ENCODE measurements around the gene RBMS3.

RBMS3 gene

DNA sequence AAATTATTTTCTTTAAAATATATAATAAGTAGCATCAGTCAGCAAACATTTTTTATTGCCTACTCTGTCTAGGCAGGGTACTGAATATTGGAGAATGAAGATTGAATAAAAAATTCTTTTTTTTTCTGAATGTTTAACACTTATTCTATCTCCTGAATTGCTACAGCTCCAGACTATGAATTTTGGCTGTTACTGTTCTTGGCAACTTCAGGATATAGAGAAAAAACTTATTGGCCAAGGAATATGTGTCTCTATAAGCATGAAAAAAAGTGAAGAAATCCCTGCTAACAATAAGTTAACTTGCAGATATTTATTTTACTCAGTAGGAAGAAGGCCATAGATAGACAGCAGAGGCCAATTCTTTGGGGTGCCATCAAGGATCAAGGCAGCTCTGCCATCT is 309.6 kb downstream of the RBMS3 start:
- no peak for DNase-seq

DNA sequence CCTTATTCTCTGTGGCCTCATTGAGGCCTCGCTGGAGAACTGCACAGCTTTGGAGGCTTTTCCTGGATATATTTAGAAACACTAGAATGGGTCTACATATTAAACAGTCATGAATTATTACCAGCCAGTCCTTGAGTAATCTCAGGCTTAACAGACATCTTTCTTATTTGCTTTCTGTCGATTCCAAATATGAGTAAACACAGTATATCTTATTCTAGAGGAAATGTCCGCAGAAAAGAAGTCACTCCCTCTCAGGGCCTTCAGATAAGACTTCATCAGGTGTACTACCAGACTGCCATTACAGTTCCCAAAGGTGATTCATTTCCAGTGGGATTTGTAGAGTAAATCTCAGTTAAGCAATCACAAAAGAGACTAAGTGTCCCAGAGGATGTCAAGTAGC is 310.7 kb downstream of the RBMS3 start:
- no peak for DNase-seq

DNA sequence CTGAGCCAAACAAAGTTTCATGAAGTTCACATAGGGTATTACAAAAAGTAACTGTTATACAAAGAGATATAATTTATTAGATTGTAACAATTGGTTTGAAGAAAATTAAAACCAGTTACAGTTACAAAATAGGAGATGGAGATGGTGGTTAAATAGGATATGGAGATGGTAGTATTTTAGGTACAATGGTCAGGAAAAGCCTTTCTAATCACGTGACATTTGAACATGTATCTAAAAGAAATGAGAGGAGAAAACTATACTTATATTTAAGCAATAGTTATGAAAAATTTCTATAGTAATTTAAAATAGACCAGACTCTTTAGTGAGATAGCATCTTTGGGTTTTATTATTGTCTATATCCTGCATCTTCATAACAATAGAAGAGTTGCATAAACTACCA is 312.9 kb downstream of the RBMS3 start:
- DNase-seq = no peak

DNA sequence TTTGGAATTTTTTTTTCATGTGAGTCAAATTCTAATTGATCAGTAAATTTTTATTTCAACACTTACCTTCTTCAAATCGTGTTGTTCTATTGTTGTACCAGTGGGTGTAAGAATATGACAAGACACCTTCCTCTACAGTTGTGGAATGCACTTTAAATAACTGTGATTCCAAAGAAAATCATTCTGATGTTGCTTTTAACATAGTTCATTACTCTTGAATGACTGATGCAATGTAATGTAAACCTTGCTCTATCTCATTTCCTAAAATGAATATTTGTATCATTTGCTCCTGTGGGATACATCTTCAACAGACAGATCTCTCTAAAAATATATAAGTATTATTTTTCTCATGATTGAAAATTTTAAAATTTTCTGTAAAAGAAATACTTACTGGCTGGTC is 313.4 kb downstream of the RBMS3 start:
- no peak for DNase-seq

DNA sequence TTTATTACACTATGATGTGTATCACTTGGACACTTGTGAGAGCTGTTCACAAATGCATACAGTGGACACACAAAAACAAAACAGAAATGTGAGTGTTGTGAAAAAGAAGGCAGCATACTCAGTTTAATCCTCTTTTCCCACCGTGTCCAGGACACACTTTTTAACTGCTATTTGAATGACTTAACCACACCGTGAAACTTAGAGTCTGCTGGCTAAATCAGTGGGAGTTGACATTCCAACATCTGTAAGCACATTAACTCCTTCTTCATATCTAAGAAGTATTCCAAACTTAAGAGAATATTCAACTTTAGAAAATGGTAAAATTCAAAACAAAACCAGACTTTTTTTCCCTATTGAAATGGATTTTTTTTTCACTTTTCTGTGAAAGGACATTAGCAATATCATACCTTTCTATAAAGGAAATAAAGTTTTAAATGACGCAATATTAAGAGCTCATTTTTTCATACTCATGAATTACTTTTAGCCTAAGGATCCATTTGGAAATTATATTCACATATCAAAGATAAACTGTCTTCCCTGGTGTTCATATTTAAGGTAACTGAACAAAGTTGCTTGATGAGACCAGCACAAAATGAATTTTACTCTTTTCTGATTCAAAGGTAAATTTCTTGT is 316.6 kb downstream of the RBMS3 start:
- no peak for DNase-seq

- no peak for DNase-seq
Observed at GRCh38 chr3:29601861-29602585, 321.2 kb downstream of the RBMS3 start.

- DNase-seq = no peak
Observed at GRCh38 chr3:29605845-29606244, 325.0 kb downstream of the RBMS3 start.

GRCh38 chr3:29606416-29606815 is 325.5 kb downstream of the RBMS3 start:
- DNase-seq = no peak

DNA sequence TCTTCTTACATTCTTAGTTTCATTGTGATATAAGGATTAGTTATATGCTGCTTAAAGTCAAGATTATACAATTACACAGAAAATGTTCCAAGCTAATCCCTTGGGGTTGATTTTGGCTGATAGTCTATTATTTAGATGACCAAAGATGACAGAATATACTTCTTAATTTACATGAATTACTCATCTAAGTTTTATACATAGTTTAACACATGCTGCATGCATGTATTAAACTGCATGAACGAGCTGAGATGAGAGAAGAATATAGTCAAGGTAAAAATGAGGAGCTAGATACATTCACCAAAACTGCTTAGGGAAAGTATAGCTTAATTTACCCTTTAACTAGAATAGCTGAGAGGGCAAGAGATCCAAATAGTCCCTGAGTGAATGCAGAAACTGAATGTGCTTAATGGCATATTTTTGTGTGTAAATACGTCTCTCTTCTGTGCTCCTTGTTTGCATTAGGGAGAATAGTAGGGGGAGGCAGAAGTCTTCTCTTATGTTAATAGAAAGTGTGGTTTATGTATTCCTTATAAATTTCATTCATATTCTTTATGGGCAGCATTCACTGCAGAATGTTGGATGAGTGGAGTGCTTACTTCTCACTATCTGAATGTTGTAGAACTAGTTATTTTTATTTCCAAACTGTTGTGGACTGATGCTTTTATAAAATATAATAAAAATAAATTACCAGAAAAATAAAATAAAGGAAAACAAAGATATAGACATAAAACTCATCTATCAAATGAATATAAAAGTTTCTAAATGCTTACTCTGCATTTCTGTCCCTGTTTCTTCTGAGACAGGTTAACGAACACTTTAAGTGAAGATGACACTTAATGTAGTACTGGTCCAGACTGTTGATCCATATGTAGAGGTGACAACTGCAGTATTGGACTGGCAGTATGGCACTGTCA is 327.8 kb downstream of the RBMS3 start:
- no peak for DNase-seq

- no peak for DNase-seq
Observed at GRCh38 chr3:29609328-29609811, 328.5 kb downstream of the RBMS3 start.

DNA sequence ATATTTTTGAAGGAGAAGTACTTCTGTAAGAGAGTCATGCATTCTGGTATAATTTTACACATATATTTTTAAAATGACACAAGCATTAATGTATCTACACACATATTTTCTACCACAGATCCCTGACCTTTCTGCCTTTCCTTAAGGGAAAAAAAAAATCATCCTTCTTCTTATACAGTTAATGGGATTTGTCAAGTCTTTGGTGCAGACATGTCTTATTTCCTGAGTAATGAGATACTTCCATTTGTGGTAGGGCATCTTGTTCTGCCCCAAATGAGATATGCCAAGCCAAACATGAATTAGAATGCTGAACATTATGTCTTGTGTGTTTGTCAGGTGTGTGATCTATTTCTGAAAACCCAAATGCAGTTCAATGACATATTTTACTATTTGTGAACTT is 329.9 kb downstream of the RBMS3 start:
- no peak for DNase-seq

DNA sequence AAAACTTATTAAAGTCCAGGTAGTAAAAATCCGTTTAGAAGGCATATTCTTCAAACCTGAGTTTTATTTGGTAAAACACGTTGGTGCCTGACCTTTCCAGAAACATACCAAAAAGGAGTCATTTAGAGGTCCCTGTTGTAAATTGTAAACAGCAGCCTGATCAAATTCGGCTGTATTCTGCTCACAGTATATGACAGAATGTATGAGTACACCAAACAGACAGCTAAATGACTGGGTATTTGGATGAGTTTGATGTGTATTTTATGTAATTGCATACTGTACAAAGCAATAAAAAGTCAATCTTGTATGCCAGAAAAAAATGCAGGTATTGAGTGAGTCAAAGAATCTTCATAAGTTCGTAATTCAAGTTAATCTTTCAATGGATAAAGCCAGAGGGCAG is 330.4 kb downstream of the RBMS3 start:
- no peak for DNase-seq

DNA sequence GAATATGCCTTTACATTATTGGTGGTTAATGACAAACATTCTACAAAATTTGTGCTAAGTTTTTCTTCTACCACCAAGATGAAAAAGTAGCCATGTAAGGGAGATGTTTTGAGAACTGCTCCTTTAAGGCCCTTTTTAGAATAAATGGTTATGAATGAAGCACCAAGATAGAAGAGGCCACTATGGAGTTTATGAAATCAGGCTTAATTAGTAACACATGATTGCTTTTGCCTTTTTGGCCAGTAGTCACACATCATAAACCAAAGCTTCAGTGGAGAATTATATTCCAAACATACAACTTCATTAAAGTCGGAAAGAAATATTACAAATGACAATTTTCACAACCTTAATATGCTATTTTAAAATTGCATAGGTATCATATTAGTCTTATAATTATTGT is 331.7 kb downstream of the RBMS3 start:
- DNase-seq = no peak

- DNase-seq = no peak
Observed at GRCh38 chr3:29614954-29615353, 334.1 kb downstream of the RBMS3 start.

DNA sequence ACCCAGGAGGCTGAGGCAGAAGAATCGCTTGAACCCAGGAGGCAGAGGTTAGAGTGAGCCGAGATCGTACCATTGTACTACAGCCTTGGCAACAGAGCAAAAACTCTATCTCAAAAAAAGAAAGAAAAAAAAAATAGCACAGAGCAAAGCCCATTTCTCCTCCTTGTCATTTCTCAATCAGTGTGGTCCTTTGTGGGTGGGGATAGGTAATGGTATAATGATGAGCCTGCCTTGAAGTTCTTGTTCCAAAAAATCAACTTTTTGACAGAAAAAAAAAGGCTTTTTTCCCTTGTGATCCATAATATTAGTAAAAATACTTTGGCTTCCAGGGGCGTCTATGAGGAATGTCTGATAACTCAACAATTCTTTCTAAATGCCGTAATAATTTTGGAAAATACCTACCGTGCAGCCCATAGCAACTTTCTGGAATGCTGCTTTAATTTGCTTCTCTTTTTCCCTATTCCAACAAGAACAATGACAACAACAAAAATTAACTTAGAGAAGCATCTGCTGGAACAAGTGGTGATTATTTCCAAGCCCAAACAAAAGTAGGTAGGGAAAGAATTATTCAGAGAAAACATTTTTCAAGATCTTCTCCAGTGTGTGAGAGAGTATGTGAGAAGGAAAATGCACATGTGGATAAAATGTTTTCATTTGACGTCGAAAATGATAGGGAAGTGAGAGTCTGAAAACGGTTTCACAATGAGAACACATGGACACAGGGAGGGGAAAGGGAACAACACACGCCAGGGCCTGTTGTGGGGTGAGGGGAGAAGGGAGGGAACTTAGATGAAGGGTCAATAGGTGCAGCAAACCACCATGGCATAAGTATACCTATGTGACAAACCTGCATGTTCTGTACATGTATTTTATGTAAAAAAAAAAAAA is 337.8 kb downstream of the RBMS3 start:
- no peak for DNase-seq

DNA sequence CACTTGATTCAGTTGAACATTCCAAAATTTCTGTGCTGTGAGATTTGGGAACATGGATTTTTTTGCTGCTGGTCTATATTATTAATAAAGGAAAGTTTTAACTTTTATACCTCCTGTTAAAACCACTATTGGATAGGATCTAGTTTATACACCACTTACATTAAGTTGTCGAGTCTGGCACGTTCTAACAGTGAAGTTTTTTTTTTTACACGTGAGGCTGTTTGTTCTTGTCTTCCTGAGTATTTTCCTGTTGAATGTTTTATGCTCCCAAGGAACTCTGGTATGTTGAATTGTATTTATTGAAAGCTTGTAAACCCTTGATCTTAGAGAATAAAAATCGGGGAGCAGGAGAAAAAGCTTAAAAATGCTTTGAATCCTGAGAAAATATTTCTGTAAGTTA is 338.8 kb downstream of the RBMS3 start:
- no peak for DNase-seq

DNA sequence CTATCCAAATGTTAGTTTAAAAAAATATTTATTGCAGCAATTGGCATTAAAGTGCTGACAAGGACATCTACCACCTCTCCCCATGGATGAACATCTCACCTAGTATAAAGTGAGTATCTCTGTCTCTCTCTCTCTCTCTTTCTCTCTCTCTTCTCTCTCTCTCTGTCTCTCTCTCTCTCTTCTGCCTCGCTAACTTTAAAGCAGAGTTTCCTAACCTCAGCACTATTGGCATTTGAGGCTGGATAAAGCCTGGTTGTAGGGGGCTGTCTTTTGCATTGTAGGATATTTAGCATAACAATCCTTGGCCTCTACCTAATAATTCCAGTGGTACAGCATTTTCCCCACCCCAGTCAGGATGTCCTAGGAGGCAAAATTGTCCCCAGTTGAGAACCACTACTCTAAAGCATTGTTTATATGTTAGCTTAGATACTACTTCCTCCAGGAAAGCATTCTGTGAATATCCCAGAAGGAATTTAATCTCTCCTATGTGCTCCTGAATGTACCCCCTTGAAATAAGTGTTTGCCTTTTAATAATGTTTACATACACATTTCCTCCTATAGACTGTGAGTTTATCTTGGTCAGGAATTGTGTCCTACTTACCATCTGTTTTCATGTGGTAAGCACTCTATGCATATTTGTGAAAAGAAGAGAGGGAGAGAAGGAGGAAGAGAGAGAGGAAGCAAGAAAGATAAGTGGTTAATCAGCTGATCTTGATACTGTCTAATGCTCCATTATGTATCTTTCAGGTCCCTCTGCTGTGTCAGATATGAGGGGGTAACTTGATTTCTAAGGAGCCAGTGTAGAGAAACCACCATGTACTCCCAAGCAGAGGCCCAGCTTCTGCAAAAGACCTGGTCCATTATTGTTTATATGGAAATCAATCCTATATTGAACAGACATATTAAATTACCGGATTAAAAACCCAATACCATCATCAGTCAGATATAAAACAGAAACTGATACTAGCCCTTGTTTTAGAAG is 346.6 kb downstream of the RBMS3 start:
- no peak for DNase-seq

- no peak for DNase-seq
Observed at GRCh38 chr3:29628795-29629194, 347.9 kb downstream of the RBMS3 start.

DNA sequence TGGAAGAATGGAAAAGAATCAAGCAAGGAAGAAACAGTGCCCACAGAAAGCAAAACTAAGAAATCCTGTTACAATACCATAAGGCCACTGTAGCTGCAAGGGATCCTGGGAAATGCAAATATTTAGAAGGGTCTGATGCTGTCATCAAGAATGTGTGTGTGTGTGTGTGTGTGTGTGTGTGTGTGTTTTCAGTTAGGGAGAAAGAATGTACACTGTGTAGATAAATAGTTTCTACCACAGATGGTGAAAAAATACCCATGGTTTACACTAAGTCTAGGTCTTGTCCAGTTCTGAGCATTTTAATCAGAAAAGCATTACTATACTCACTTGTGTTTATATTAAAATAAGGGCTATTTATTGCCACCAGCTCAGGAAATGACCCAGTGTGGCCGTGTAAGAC is 355.0 kb downstream of the RBMS3 start:
- DNase-seq = no peak

GRCh38 chr3:29637068-29637467 is 356.2 kb downstream of the RBMS3 start:
- no peak for DNase-seq

GRCh38 chr3:29639578-29640290 is 358.9 kb downstream of the RBMS3 start:
- no peak for DNase-seq
